Naive thymus-derived CD8-positive, alpha-beta T cell (primary cell): ENCODE results near the gene PITPNM3. TPM values are rescaled to one million over a fixed set of nuclear protein-coding genes. Genes with fewer than 3 reads are reported as not detected.

Experiments used
- ATAC-seq, 2 donors: fragments of 150-1000 bp; cut with Tn5 transposase in 1 of 2; sonication (Bioruptor Pico), chemical (Tn5 transposase) in 1 of 2; 1 replicate in 1 of 2; 2 replicates in 1 of 2; pipeline ENCODE4 v1.10.0; 2021; ENCODE audit warnings: mild to moderate bottlenecking in 2 of 2, moderate library complexity in 2 of 2
- POLR2A ChIA-PET: fragments of 350-600 bp; sonication (Branson Sonifier 250); formaldehyde crosslinking; loops from one replicate; lab custom pipeline; 2021; ENCODE audit warnings: antibody characterized with exemption; lab: Charles Lee
- DNase-seq, 10 donors: peaks; one replicate each; pipeline versions ENCODE4 v3.0.0 to v3.0.0-alpha.2; 2020 to 2022
- H3K27ac Mint-ChIP-seq, 10 donors: one replicate each; pipeline ENCODE4 v1.8.0; 2020 to 2022; ENCODE audit warnings: mild to moderate bottlenecking in 10 of 10, mixed read lengths in 10 of 10, moderate library complexity in 4 of 10, inconsistent platforms in 1 of 10
- H3K27me3 Mint-ChIP-seq, 5 donors: one replicate each; pipeline ENCODE4 v1.8.0; 2021 to 2022; ENCODE audit warnings: mixed read lengths in 5 of 5
- H3K36me3 Mint-ChIP-seq, 3 donors: one replicate each; pipeline ENCODE4 v1.8.0; 2020 to 2022; ENCODE audit warnings: mixed read lengths in 3 of 3, mild to moderate bottlenecking in 2 of 3, inconsistent platforms in 1 of 3
- H3K4me1 Mint-ChIP-seq, 4 donors: one replicate each; pipeline ENCODE4 v1.8.0; 2021 to 2022; ENCODE audit warnings: mixed read lengths in 4 of 4
- H3K4me3 Mint-ChIP-seq, 10 donors: one replicate each; pipeline ENCODE4 v1.8.0; 2020 to 2022; ENCODE audit warnings: mild to moderate bottlenecking in 10 of 10, mixed read lengths in 10 of 10, moderate library complexity in 6 of 10, inconsistent platforms in 1 of 10
- H3K9me3 Mint-ChIP-seq, 9 donors: one replicate each; pipeline ENCODE4 v1.8.0; 2020 to 2022; ENCODE audit warnings: mixed read lengths in 9 of 9, mild to moderate bottlenecking in 3 of 9, inconsistent platforms in 1 of 9, moderate library complexity in 1 of 9
- polyA plus RNA-seq, 3 donors: library from polyadenylated mRNA; unstranded; fragments of 300-500 nt; fragmentation: Illumina TruSeq; gene quantifications; one replicate each; pipeline ENCODE4 v1.2.3, GENCODE V29; 2021
- total RNA-seq, 8 experiments: library from RNA in 2 of 8; stranded (reverse) in 2 of 8; gene quantifications; one replicate each; pipeline ENCODE4 v1.2.3 and lab custom pipeline; 2021 to 2026

The PITPNM3 gene
- total and polyA plus RNA-seq, 5 experiments from 2014 or later: 0.44 to 0.74 TPM; not detected in 3

- ATAC-seq (no peak), DNase-seq (no peak)
- peaks cover 0 to 10% (median 5%) of the 10 kb centered on the region in 5 donors for H3K27me3 Mint-ChIP-seq
- H3K4me3 Mint-ChIP-seq: no peak overlapping the region
- no peaks in the 10 kb centered on the region for H3K36me3 Mint-ChIP-seq
- H3K9me3 Mint-ChIP-seq: no peaks in the 10 kb centered on the region
- POLR2A ChIA-PET: no interaction called here
- no peaks in the 10 kb centered on the region for H3K4me1 Mint-ChIP-seq
- H3K27ac Mint-ChIP-seq: no peak overlapping the region
Observed at GRCh38 chr17:6509921-6510320, 46.4 kb downstream of the PITPNM3 start.

- H3K27me3 Mint-ChIP-seq: peaks cover 0 to 10% (median 5%) of the 10 kb centered on the region in 5 donors
- DNase-seq: no peak
- no peaks in the 10 kb centered on the region for H3K36me3 Mint-ChIP-seq
- H3K9me3 Mint-ChIP-seq: no peaks in the 10 kb centered on the region
- no peak for ATAC-seq
- POLR2A ChIA-PET: no interaction called here
- H3K27ac Mint-ChIP-seq: no peak overlapping the region
- no peaks in the 10 kb centered on the region for H3K4me1 Mint-ChIP-seq
- no peak overlapping the region for H3K4me3 Mint-ChIP-seq
Observed at GRCh38 chr17:6509031-6509771, 47.2 kb downstream of the PITPNM3 start.

GRCh38 chr17:6508519-6509030 lies 47.8 kb downstream of the PITPNM3 start:
- H3K27ac Mint-ChIP-seq: peak overlapping the region in 1 of 10 donors; percentile 17
- peaks cover 0 to 10% (median 5%) of the 10 kb centered on the region in 5 donors for H3K27me3 Mint-ChIP-seq
- H3K36me3 Mint-ChIP-seq: no peaks in the 10 kb centered on the region
- POLR2A ChIA-PET: no interaction called here
- no peak for ATAC-seq
- H3K4me1 Mint-ChIP-seq: no peaks in the 10 kb centered on the region
- DNase-seq: no peak
- H3K9me3 Mint-ChIP-seq: no peaks in the 10 kb centered on the region
- H3K4me3 Mint-ChIP-seq: no peak overlapping the region

- DNase-seq (no peak), ATAC-seq (no peak)
- Mint-ChIP-seq H3K4me1 (no peaks in the 10 kb centered on the region), H3K36me3 (no peaks in the 10 kb centered on the region), H3K27me3 (peaks cover 0 to 10% (median 5%) of the 10 kb centered on the region in 5 donors), H3K27ac (no peak overlapping the region), H3K4me3 (no peak overlapping the region), H3K9me3 (no peaks in the 10 kb centered on the region)
- POLR2A ChIA-PET: no interaction called here
Observed at GRCh38 chr17:6508016-6508415, 48.3 kb downstream of the PITPNM3 start.

GRCh38 chr17:6507535-6507934 lies 48.8 kb downstream of the PITPNM3 start:
- Mint-ChIP-seq H3K27me3 (peaks cover 0 to 10% (median 5%) of the 10 kb centered on the region in 5 donors), H3K4me1 (no peaks in the 10 kb centered on the region), H3K9me3 (no peaks in the 10 kb centered on the region), H3K4me3 (no peak overlapping the region), H3K27ac (peak overlapping the region in 1 of 10 donors; percentile 67), H3K36me3 (no peaks in the 10 kb centered on the region)
- DNase-seq: no peak
- POLR2A ChIA-PET: no interaction called here
- no peak for ATAC-seq

- Mint-ChIP-seq H3K9me3 (no peaks in the 10 kb centered on the region), H3K4me1 (no peaks in the 10 kb centered on the region), H3K27ac (no peak overlapping the region), H3K27me3 (peaks cover 0 to 9% (median 2%) of the 10 kb centered on the region in 5 donors), H3K36me3 (no peaks in the 10 kb centered on the region), H3K4me3 (no peak overlapping the region)
- ATAC-seq (no peak), DNase-seq (no peak)
- POLR2A ChIA-PET: no interaction called here
Observed at GRCh38 chr17:6506679-6507231, 49.6 kb downstream of the PITPNM3 start.

GRCh38 chr17:6505425-6506142 lies 50.8 kb downstream of the PITPNM3 start:
- Mint-ChIP-seq H3K4me1 (no peaks in the 10 kb centered on the region), H3K27ac (no peak overlapping the region), H3K27me3 (peaks cover 0 to 9% (median 2%) of the 10 kb centered on the region in 5 donors), H3K36me3 (no peaks in the 10 kb centered on the region), H3K4me3 (no peak overlapping the region), H3K9me3 (no peaks in the 10 kb centered on the region)
- DNase-seq (no peak), ATAC-seq (no peak)
- POLR2A ChIA-PET: no interaction called here

GRCh38 chr17:6503641-6504195 lies 52.6 kb downstream of the PITPNM3 start:
- Mint-ChIP-seq H3K36me3 (no peaks in the 10 kb centered on the region), H3K4me3 (no peak overlapping the region), H3K27me3 (peaks cover 0 to 9% (median 2%) of the 10 kb centered on the region in 5 donors), H3K4me1 (no peaks in the 10 kb centered on the region), H3K9me3 (no peaks in the 10 kb centered on the region), H3K27ac (no peak overlapping the region)
- ATAC-seq: no peak
- POLR2A ChIA-PET: no interaction called here
- no peak for DNase-seq

GRCh38 chr17:6502871-6503509 lies 53.4 kb downstream of the PITPNM3 start:
- Mint-ChIP-seq H3K27ac (no peak overlapping the region), H3K9me3 (no peaks in the 10 kb centered on the region), H3K4me3 (no peak overlapping the region), H3K27me3 (peaks cover 0 to 7% (median 0%) of the 10 kb centered on the region in 5 donors), H3K36me3 (no peaks in the 10 kb centered on the region), H3K4me1 (no peaks in the 10 kb centered on the region)
- POLR2A ChIA-PET: no interaction called here
- ATAC-seq (no peak), DNase-seq (no peak)

GRCh38 chr17:6502142-6502541 lies 54.2 kb downstream of the PITPNM3 start:
- Mint-ChIP-seq H3K27me3 (no peaks in the 10 kb centered on the region), H3K27ac (peak overlapping the region in 1 of 10 donors; percentile 33), H3K9me3 (no peaks in the 10 kb centered on the region), H3K36me3 (no peaks in the 10 kb centered on the region), H3K4me3 (no peak overlapping the region), H3K4me1 (peaks cover 0 to 3% (median 0%) of the 10 kb centered on the region in 4 donors)
- ATAC-seq (no peak), DNase-seq (no peak)
- POLR2A ChIA-PET: no interaction called here

- H3K4me1 Mint-ChIP-seq: peaks cover 5 to 11% (median 7%) of the 10 kb centered on the region in 4 donors
- ATAC-seq (no peak), DNase-seq (no peak)
- no peak overlapping the region for H3K4me3 Mint-ChIP-seq
- POLR2A ChIA-PET: no interaction called here
- H3K9me3 Mint-ChIP-seq: no peaks in the 10 kb centered on the region
- no peak overlapping the region for H3K27ac Mint-ChIP-seq
- H3K27me3 Mint-ChIP-seq: peaks cover 0 to 5% (median 0%) of the 10 kb centered on the region in 5 donors
- H3K36me3 Mint-ChIP-seq: no peaks in the 10 kb centered on the region
Observed at GRCh38 chr17:6501359-6501758, 55.0 kb downstream of the PITPNM3 start.

GRCh38 chr17:6498901-6499540 lies 57.3 kb downstream of the PITPNM3 start:
- Mint-ChIP-seq H3K9me3 (no peaks in the 10 kb centered on the region), H3K27ac (peak overlapping the region in 2 of 10 donors; percentile 28 to 35), H3K27me3 (peaks cover 0 to 5% (median 0%) of the 10 kb centered on the region in 5 donors), H3K4me1 (peaks cover 14 to 21% (median 19%) of the 10 kb centered on the region in 4 donors), H3K36me3 (no peaks in the 10 kb centered on the region), H3K4me3 (no peak overlapping the region)
- POLR2A ChIA-PET: no interaction called here
- ATAC-seq: no peak
- DNase-seq: no peak
